Activated T-helper 17 cell treated with anti-CD3 and anti-CD28 coated beads, Interleukin-2, amount 50 U/mL, for 72 hours (primary cell): Measurements from ENCODE around the gene LIPA. TPM values are rescaled to one million over a fixed set of nuclear protein-coding genes. Genes with fewer than 3 reads are reported as not detected.

ENCODE experiments used
- ATAC-seq: fragments of 150-1000 bp; cut with Tn5 transposase; replicated peaks from 2 replicates; pipeline ENCODE4 v1.10.0; 2021; ENCODE audit warnings: mild to moderate bottlenecking, moderate library complexity
- H3K27ac Mint-ChIP-seq: one replicate; pipeline ENCODE4 v1.8.0; 2022; ENCODE audit warnings: mixed read lengths
- H3K27me3 Mint-ChIP-seq: one replicate; pipeline ENCODE4 v1.8.0; 2022; ENCODE audit warnings: mixed read lengths
- H3K36me3 Mint-ChIP-seq: one replicate; pipeline ENCODE4 v1.8.0; 2022; ENCODE audit warnings: low read depth, mild to moderate bottlenecking, mixed read lengths
- H3K4me1 Mint-ChIP-seq: one replicate; pipeline ENCODE4 v1.8.0; 2022; ENCODE audit warnings: mixed read lengths
- H3K4me3 Mint-ChIP-seq: one replicate; pipeline ENCODE4 v1.8.0; 2022; ENCODE audit warnings: mild to moderate bottlenecking, mixed read lengths
- H3K9me3 Mint-ChIP-seq: one replicate; pipeline ENCODE4 v1.8.0; 2022; ENCODE audit warnings: mixed read lengths
- total RNA-seq, 2 donors: library from RNA; stranded (reverse); gene quantifications; one replicate each; pipeline ENCODE4 v1.2.3, GENCODE V29; 2022

LIPA gene
- total RNA-seq, 2 donors from 2014 or later, result 26.4 to 68.5 TPM

GRCh38 chr10:89215511-89215910, 36.1 kb downstream of the LIPA start:
- Mint-ChIP-seq H3K27me3 (peaks cover 5% of the 10 kb centered on the region), H3K4me3 (no peak overlapping the region), H3K4me1 (no peaks in the 10 kb centered on the region), H3K27ac (no peak overlapping the region), H3K9me3 (no peaks in the 10 kb centered on the region), H3K36me3 (peaks cover 23% of the 10 kb centered on the region)
- no peak for ATAC-seq

GRCh38 chr10:89214566-89215165, 36.9 kb downstream of the LIPA start:
- Mint-ChIP-seq H3K36me3 (peaks cover 21% of the 10 kb centered on the region), H3K27me3 (peaks cover 9% of the 10 kb centered on the region), H3K4me3 (no peak overlapping the region), H3K27ac (no peak overlapping the region), H3K9me3 (no peaks in the 10 kb centered on the region), H3K4me1 (no peaks in the 10 kb centered on the region)
- ATAC-seq, result no peak

GRCh38 chr10:89213191-89213808, 38.3 kb downstream of the LIPA start:
- no peak for ATAC-seq

GRCh38 chr10:89210794-89211425, 40.7 kb downstream of the LIPA start:
- no peak for ATAC-seq
- Mint-ChIP-seq H3K4me1 (peaks cover 7% of the 10 kb centered on the region), H3K4me3 (no peak overlapping the region), H3K27ac (no peak overlapping the region), H3K27me3 (peaks cover 19% of the 10 kb centered on the region), H3K36me3 (peaks cover 21% of the 10 kb centered on the region), H3K9me3 (no peaks in the 10 kb centered on the region)

More at GRCh38 chr10:89213191-89213808, 38.3 kb downstream of the LIPA start:
- Mint-ChIP-seq H3K4me1 (no peaks in the 10 kb centered on the region), H3K9me3 (no peaks in the 10 kb centered on the region), H3K27ac (no peak overlapping the region), H3K27me3 (peaks cover 12% of the 10 kb centered on the region), H3K4me3 (no peak overlapping the region), H3K36me3 (peaks cover 21% of the 10 kb centered on the region)

- H3K27me3 Mint-ChIP-seq, result peaks cover 24% of the 10 kb centered on the region
- H3K9me3 Mint-ChIP-seq, result no peaks in the 10 kb centered on the region
- H3K4me3 Mint-ChIP-seq, result no peak overlapping the region
- peaks cover 7% of the 10 kb centered on the region for H3K4me1 Mint-ChIP-seq
- H3K36me3 Mint-ChIP-seq, result peaks cover 10% of the 10 kb centered on the region
- H3K27ac Mint-ChIP-seq, result no peak overlapping the region
- no peak for ATAC-seq
These were observed 41.9 kb downstream of the LIPA start for GRCh38 chr10:89209718-89210117.

GRCh38 chr10:89207801-89208551, 43.6 kb downstream of the LIPA start:
- Mint-ChIP-seq H3K4me3 (peak overlapping the region; percentile 78), H3K36me3 (no peaks in the 10 kb centered on the region), H3K4me1 (peaks cover 7% of the 10 kb centered on the region), H3K27ac (no peak overlapping the region), H3K9me3 (no peaks in the 10 kb centered on the region), H3K27me3 (peaks cover 24% of the 10 kb centered on the region)
- ATAC-seq, result peak; percentile 41

- Mint-ChIP-seq H3K9me3 (no peaks in the 10 kb centered on the region), H3K27ac (no peak within 1 kb of the TSS), H3K4me3 (peak within 1 kb of the TSS; percentile 78), H3K36me3 (no peaks in the 10 kb centered on the region), H3K4me1 (peaks cover 7% of the 10 kb centered on the region), H3K27me3 (peaks cover 24% of the 10 kb centered on the region)
- peak; percentile 82 for ATAC-seq
These were observed 44.3 kb downstream of the LIPA start, which contains the start of gene CH25H for GRCh38 chr10:89207181-89207800. CH25H (minus strand) TSS chr10:89207317; CDS start chr10:89207292, 25 bp downstream.

GRCh38 chr10:89206402-89207180, 45.0 kb downstream of the LIPA start:
- Mint-ChIP-seq H3K27me3 (peaks cover 24% of the 10 kb centered on the region), H3K36me3 (no peaks in the 10 kb centered on the region)
- ATAC-seq, result peak; percentile 65

GRCh38 chr10:89204621-89205185, 46.9 kb downstream of the LIPA start:
- Mint-ChIP-seq H3K4me1 (peaks cover 7% of the 10 kb centered on the region), H3K4me3 (no peak overlapping the region), H3K27ac (no peak overlapping the region), H3K27me3 (peaks cover 15% of the 10 kb centered on the region), H3K36me3 (no peaks in the 10 kb centered on the region), H3K9me3 (no peaks in the 10 kb centered on the region)
- ATAC-seq, result no peak

More at GRCh38 chr10:89206402-89207180, 45.0 kb downstream of the LIPA start:
- no peak overlapping the region for H3K27ac Mint-ChIP-seq
- H3K4me3 Mint-ChIP-seq, result peak overlapping the region; percentile 78
- peaks cover 7% of the 10 kb centered on the region for H3K4me1 Mint-ChIP-seq
- H3K9me3 Mint-ChIP-seq, result no peaks in the 10 kb centered on the region

- H3K27me3 Mint-ChIP-seq, result peaks cover 12% of the 10 kb centered on the region
- no peaks in the 10 kb centered on the region for H3K9me3 Mint-ChIP-seq
- peaks cover 7% of the 10 kb centered on the region for H3K4me1 Mint-ChIP-seq
- H3K27ac Mint-ChIP-seq, result no peak overlapping the region
- ATAC-seq, result no peak
- no peak overlapping the region for H3K4me3 Mint-ChIP-seq
- no peaks in the 10 kb centered on the region for H3K36me3 Mint-ChIP-seq
These were observed 48.3 kb downstream of the LIPA start for GRCh38 chr10:89203237-89203636.

- Mint-ChIP-seq H3K4me1 (peaks cover 7% of the 10 kb centered on the region), H3K9me3 (no peaks in the 10 kb centered on the region), H3K36me3 (no peaks in the 10 kb centered on the region), H3K27me3 (peaks cover 12% of the 10 kb centered on the region), H3K27ac (no peak overlapping the region), H3K4me3 (no peak overlapping the region)
- no peak for ATAC-seq
These were observed 49.5 kb downstream of the LIPA start for GRCh38 chr10:89202033-89202425.

GRCh38 chr10:89201345-89202032, 50.1 kb downstream of the LIPA start:
- Mint-ChIP-seq H3K4me3 (no peak overlapping the region), H3K9me3 (no peaks in the 10 kb centered on the region), H3K4me1 (peaks cover 2% of the 10 kb centered on the region), H3K27me3 (peaks cover 7% of the 10 kb centered on the region), H3K36me3 (no peaks in the 10 kb centered on the region), H3K27ac (no peak overlapping the region)
- ATAC-seq, result no peak

- Mint-ChIP-seq H3K4me3 (no peak overlapping the region), H3K9me3 (no peaks in the 10 kb centered on the region), H3K27ac (no peak overlapping the region), H3K36me3 (no peaks in the 10 kb centered on the region), H3K4me1 (no peaks in the 10 kb centered on the region), H3K27me3 (peaks cover 9% of the 10 kb centered on the region)
- ATAC-seq, result no peak
These were observed 54.1 kb downstream of the LIPA start for GRCh38 chr10:89197473-89197872.
